IMR-90 (cell line): Measurements from ENCODE around the gene UNK. TPM values are rescaled to one million over a fixed set of nuclear protein-coding genes. Genes with fewer than 3 reads are reported as not detected.

ENCODE experiments used
- ATAC-seq: fragments of 200-7000 bp; cut with Tn5 transposase; 2 replicates; pipeline ENCODE4 v1.9.1; 2020; ENCODE audit warnings: low read depth, mild to moderate bottlenecking, moderate library complexity
- BruUV-seq: library from RNA; stranded (reverse); fragments of 400-500 nt; replicated peaks from 2 replicates; lab custom pipeline; 2021; lab: Mats Ljungman, UMichigan
- CTCF ChIA-PET: fragments of 300-600 bp; formaldehyde crosslinking; extraction: SDS; loops from one replicate; lab custom pipeline; 2021; ENCODE audit warnings: antibody characterized with exemption; lab: Yijun Ruan, JAX
- POLR2A ChIA-PET: fragments of 300-600 bp; sonication (Branson Sonifier 250); formaldehyde crosslinking; loops from one replicate; lab custom pipeline; 2022; ENCODE audit warnings: antibody characterized with exemption; ENCODE audit not compliant: unreplicated experiment; lab: Charles Lee
- DNase-seq: peaks from one replicate; pipeline ENCODE4 v3.0.0; 2013
- H2AFZ ChIP-seq: replicated peaks from 2 replicates; pipeline ENCODE3; 2013; ENCODE audit warnings: low read length, mild to moderate bottlenecking; ENCODE audit not compliant: poor library complexity
- H2AK5ac ChIP-seq: 2 replicates; pipeline ENCODE4 v1.6.1; 2013; ENCODE audit warnings: low read depth, low read length, inconsistent platforms
- H2AK9ac ChIP-seq: replicated peaks from 2 replicates; pipeline ENCODE3; 2013; ENCODE audit warnings: mild to moderate bottlenecking, low read depth, low read length, moderate library complexity; ENCODE audit not compliant: poor library complexity
- H2BK120ac ChIP-seq: 2 replicates; pipeline ENCODE4 v1.6.1; 2013; ENCODE audit warnings: low read depth, low read length, inconsistent platforms
- H2BK15ac ChIP-seq: 3 replicates; pipeline ENCODE4 v1.6.1; 2013; ENCODE audit warnings: low read depth, low read length, inconsistent platforms
- H2BK20ac ChIP-seq: 2 replicates; pipeline ENCODE4 v1.6.1; 2013; ENCODE audit warnings: low read depth, mild to moderate bottlenecking, inconsistent platforms, low read length, moderate library complexity
- H2BK5ac ChIP-seq: 2 replicates; pipeline ENCODE4 v1.6.1; 2013; ENCODE audit warnings: mild to moderate bottlenecking, low read depth, low read length, inconsistent platforms; ENCODE audit not compliant: poor library complexity, severe bottlenecking
- H3K14ac ChIP-seq: replicated peaks from 2 replicates; pipeline ENCODE4 v1.6.1; 2013; ENCODE audit warnings: low read depth, low read length, inconsistent platforms
- H3K18ac ChIP-seq: 2 replicates; pipeline ENCODE4 v1.6.1; 2013; ENCODE audit warnings: low read depth, low read length, control low read depth
- H3K23ac ChIP-seq: 2 replicates; pipeline ENCODE4 v1.6.1; 2013; ENCODE audit warnings: low read depth, low read length, inconsistent platforms
- H3K27ac ChIP-seq: 2 replicates; pipeline ENCODE4 v1.5.1; 2013; ENCODE audit warnings: mild to moderate bottlenecking, control low read depth, low read length; ENCODE audit not compliant: insufficient read depth
- H3K27me3 ChIP-seq: 2 replicates; pipeline ENCODE4 v1.6.1; 2013; ENCODE audit warnings: low read length; ENCODE audit not compliant: control insufficient read depth, insufficient read depth
- H3K36me3 ChIP-seq: 2 replicates; pipeline ENCODE4 v1.6.1; 2013; ENCODE audit warnings: low read length, mixed read lengths; ENCODE audit not compliant: control insufficient read depth, insufficient read depth
- H3K4ac ChIP-seq: 2 replicates; pipeline ENCODE4 v1.6.1; 2013; ENCODE audit warnings: low read depth, low read length, inconsistent platforms
- H3K4me1 ChIP-seq: 2 replicates; pipeline ENCODE4 v1.6.1; 2013; ENCODE audit warnings: low read length, mixed read lengths; ENCODE audit not compliant: control insufficient read depth, insufficient read depth
- H3K4me2 ChIP-seq: 2 replicates; pipeline ENCODE4 v1.6.1; 2013; ENCODE audit warnings: low read depth, mild to moderate bottlenecking, control low read depth, low read length, moderate library complexity
- H3K4me3 ChIP-seq: 2 replicates; pipeline ENCODE4 v1.5.1; 2013; ENCODE audit warnings: low read depth, mild to moderate bottlenecking, control low read depth, low read length, moderate library complexity; ENCODE audit not compliant: insufficient read depth
- H3K56ac ChIP-seq: 2 replicates; pipeline ENCODE4 v1.6.1; 2013; ENCODE audit warnings: low read length, inconsistent platforms; ENCODE audit not compliant: insufficient read depth; ENCODE audit errors: extremely low read depth
- H3K79me1 ChIP-seq, 2 experiments: 2 replicates each; pipeline ENCODE4 v1.6.1; 2013; ENCODE audit warnings: low read length in 2 of 2, inconsistent platforms in 1 of 2, low read depth in 1 of 2
- H3K9ac ChIP-seq: 2 replicates; pipeline ENCODE4 v1.6.1; 2013; ENCODE audit warnings: low read depth, low read length, control low read depth
- H3K9me1 ChIP-seq: 2 replicates; pipeline ENCODE4 v1.6.1; 2013; ENCODE audit warnings: low read length, inconsistent platforms; ENCODE audit not compliant: insufficient read depth
- H3K9me3 ChIP-seq: 2 replicates; pipeline ENCODE4 v1.6.1; 2013; ENCODE audit warnings: low read length; ENCODE audit not compliant: control insufficient read depth, insufficient read depth
- H4K20me1 ChIP-seq: 2 replicates; pipeline ENCODE4 v1.6.1; 2013; ENCODE audit warnings: low read length, inconsistent platforms; ENCODE audit not compliant: insufficient read depth
- H4K5ac ChIP-seq: 2 replicates; pipeline ENCODE4 v1.6.1; 2013; ENCODE audit warnings: mild to moderate bottlenecking, low read depth, low read length, control low read depth
- H4K8ac ChIP-seq, 2 experiments: 2 replicates each; pipeline ENCODE4 v1.6.1; 2013; ENCODE audit warnings: low read depth in 2 of 2, low read length in 2 of 2, control low read depth in 1 of 2, inconsistent platforms in 1 of 2
- H4K91ac ChIP-seq: 2 replicates; pipeline ENCODE4 v1.6.1; 2013; ENCODE audit warnings: low read depth, low read length, inconsistent platforms; ENCODE audit not compliant: insufficient read depth
- CHD1 ChIP-seq: IDR thresholded peaks from 2 replicates; pipeline ENCODE4 v1.6.1; 2012; ENCODE audit warnings: low read depth, low read length, improper control_type of control experiment
- MAFK ChIP-seq: IDR thresholded peaks from 2 replicates; pipeline ENCODE4 v1.6.1; 2012; ENCODE audit warnings: low read depth, low read length, improper control_type of control experiment
- MAZ ChIP-seq: IDR thresholded peaks from 2 replicates; pipeline ENCODE4 v1.6.1; 2012; ENCODE audit warnings: low read depth, mild to moderate bottlenecking, low read length, improper control_type of control experiment, moderate library complexity, borderline replicate concordance
- RFX5 ChIP-seq: IDR thresholded peaks from 2 replicates; pipeline ENCODE4 v1.8.0; 2012; ENCODE audit warnings: low read depth, mild to moderate bottlenecking, low read length, moderate library complexity
- SMC3 ChIP-seq: fragments of 150-350 bp; IDR thresholded peaks from 2 replicates; pipeline ENCODE4 v1.6.1; 2016; ENCODE audit warnings: low read depth, mild to moderate bottlenecking, antibody characterized with exemption, low read length, moderate library complexity
- WGBS, 2 experiments: methylation state at CpG; one replicate each; pipeline versions ENCODE4 v1.1.5 to v1.1.7; 2013; ENCODE audit warnings: missing lambda C conversion rate in 2 of 2; ENCODE audit not compliant: insufficient read length in 1 of 2; ENCODE audit errors: extremely low coverage in 2 of 2; 5-methylcytosine and 5-hydroxymethylcytosine counted together
- dilution Hi-C: fragments of 300-500 bp; cut with HindIII; formaldehyde crosslinking; loops from one replicate; pipeline ENCODE4 v1.14.3; 2018; ENCODE audit warnings: low sequenced_read_pairs; ENCODE audit not compliant: unreplicated experiment
- in situ Hi-C: fragments of 300-500 bp; cut with MboI; formaldehyde crosslinking; loops from 3 replicates; pipeline ENCODE4 v1.14.3; 2019; ENCODE audit warnings: low sequenced_read_pairs, inconsistent platforms, mixed read lengths
- intact Hi-C: fragments of 100-400 bp; cut with micrococcal nuclease; formaldehyde crosslinking; loops from 2 replicates; pipeline ENCODE4 v1.10.0; 2022
- polyA plus RNA-seq, 3 experiments: library from polyadenylated mRNA; depleted of rRNA; stranded (reverse); fragments of >200 nt; gene quantifications; 2 replicates each; pipeline ENCODE4 v1.2.3, GENCODE V29; 2012; ENCODE audit warnings: low replicate concordance in 1 of 3
- total RNA-seq: library from RNA; depleted of rRNA; stranded (reverse); fragments of >200 nt; gene quantifications from 2 replicates; pipeline ENCODE4 v1.2.3, GENCODE V29; 2012

The UNK gene
- total and polyA plus RNA-seq, 2 of the 4 experiments (the other 2 are of a cell fraction), result 15.4 to 17.3 TPM

DNA sequence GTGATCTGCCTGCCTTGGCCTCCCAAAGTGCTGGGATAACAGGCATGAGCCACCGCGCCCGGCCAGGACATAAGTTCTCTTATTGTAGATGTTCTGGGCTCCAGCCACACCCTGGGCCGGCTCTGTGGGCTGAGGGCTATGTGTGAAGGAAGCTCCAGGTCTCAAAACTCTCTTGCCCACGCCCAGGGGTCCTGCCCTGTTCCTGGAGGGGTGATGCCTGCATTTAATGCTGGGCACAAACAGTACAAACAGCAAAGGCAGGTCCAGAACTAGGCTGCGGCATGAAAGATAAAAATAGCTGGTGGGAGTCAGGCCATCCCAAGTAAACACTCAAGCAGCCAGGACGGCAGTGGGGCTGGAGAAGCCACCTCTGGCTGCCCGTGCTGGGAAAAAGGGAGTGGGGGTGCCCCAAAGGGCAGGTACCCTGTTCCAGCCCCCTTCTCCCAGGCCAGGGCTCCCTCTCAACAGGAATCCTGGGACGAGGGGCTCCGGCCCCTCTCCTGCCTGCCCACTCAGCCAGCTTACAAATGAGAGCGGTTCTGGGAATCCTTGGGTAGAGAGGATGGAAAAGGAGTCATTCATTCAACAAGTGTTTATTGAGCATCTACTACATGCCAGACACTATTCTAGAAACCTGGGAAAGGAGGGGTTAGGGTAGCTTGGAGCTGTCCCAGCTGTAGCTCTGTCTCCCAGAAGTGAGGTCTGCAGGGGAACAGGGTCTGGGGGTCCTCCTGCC is 89.1 kb downstream of the UNK start:
- Histone ChIP-seq H3K4me2 (no peak overlapping the region), H3K27me3 (no peaks in the 10 kb centered on the region; the same call in 1 of the 2 replicates), H2BK120ac (no peak overlapping the region), H3K27ac (no peak overlapping the region), H3K4me3 (no peak overlapping the region), H3K9me3 (no peaks in the 10 kb centered on the region), H3K23ac (no peak overlapping the region), H2AK9ac (peak overlapping the region; percentile 86), H3K4ac (peak overlapping the region; percentile 40; the same call in 1 of the 2 replicates), H2BK15ac (no peak overlapping the region), H2BK20ac (no peak overlapping the region), H3K56ac (no peak overlapping the region), H4K8ac (peak overlapping the region in 1 of 2 experiments; percentile 10; a peak in 1 of 4 replicates), H3K36me3 (peaks cover 6% of the 10 kb centered on the region; the same call in 1 of the 2 replicates), H4K91ac (no peak overlapping the region), H3K9ac (no peak overlapping the region), H3K4me1 (peaks cover 40% of the 10 kb centered on the region), H3K14ac (no peak overlapping the region), H2BK5ac (no peak overlapping the region), H3K79me1 (peaks cover 5 to 43% of the 10 kb centered on the region in 2 experiments; a peak in 3 of 4 replicates), H4K20me1 (peaks cover 10% of the 10 kb centered on the region; the same call in 1 of the 2 replicates), H2AK5ac (peak overlapping the region; percentile 20), H3K18ac (no peak overlapping the region), H3K9me1 (peaks cover 16% of the 10 kb centered on the region), H2AFZ (peak overlapping the region; percentile 33), H4K5ac (no peak overlapping the region)
- 94% methylated on average over 3 of the region's 11 CpGs; no CpG with 5 or more reads in 1 of the 2 experiments for WGBS, 2 experiments
- ATAC-seq (no peak), DNase-seq (no peak)
- intact Hi-C loops (loop anchor here (10.0 kb wide), 1 partner anchor 89 kb away; the partner anchor contains the start of gene UNK), dilution Hi-C loops (no loop called here), in situ Hi-C loops (no loop called here)
- CTCF ChIA-PET, result no interaction called here
- BruUV-seq, result no TSS peak
- TF ChIP-seq RFX5 (no peak), MAFK (no peak), SMC3 (no peak), CHD1 (no peak), MAZ (no peak)
- POLR2A ChIA-PET, result interaction anchor here (1.2 kb wide), 1 partner anchor 94 kb away, joined by 4 read pairs; a partner anchor contains a TSS
